ENCODE measurements around the gene SLC35G6.
"Not testable (repeated sequence)": the region's sequence is repeated elsewhere in the genome, so short reads cannot be mapped to it uniquely, and the experiment has no call there.

DNA sequence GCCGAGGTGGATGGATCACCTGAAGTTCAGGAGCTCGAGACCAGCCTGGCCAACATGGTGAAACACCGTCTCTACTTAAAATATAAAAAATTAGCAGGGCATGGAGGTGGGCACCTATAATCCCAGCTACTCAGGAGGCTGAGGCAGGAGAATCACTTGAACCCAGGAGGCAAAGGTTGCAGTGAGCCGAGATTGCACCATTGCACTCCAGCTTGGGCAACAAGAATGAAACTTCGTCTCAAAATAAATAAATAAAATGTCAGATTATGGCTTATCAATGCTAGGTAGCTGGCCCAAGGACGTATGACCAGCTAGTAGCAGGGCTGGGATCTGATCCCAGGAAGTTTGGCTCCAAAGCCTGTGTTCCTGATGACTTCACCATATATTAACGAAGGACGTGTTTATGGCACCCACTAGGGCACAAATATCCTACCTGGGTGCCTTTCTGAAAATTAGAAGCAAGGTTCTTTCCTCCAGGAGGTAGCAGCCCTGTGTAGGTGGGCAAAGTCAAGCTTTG lies 10.7 kb upstream of the SLC35G6 start:
- not testable (repeated sequence) for TF ChIP-seq CTCF (conservative IDR thresholded peaks at IDR 0.05 in 1 of 2, IDR thresholded peaks at IDR 0.05 in 1 of 2; ENCODE audit: low read depth in 1 of 2, low read length in 2 of 2); EZH2 (IDR thresholded peaks at IDR 0.05; ENCODE audit: low read length, missing control alignments)
